ENCODE measurements around the gene PPP1R12B. TPM values are rescaled to one million over a fixed set of nuclear protein-coding genes. Genes with fewer than 3 reads are reported as not detected.
"Not testable (repeated sequence)": the region's sequence is repeated elsewhere in the genome, so short reads cannot be mapped to it uniquely, and the experiment has no call there.

PPP1R12B gene
- total RNA-seq, 1 donor from 2014 or later: 21.8 TPM

- Histone ChIP-seq H3K4me3 (no peak overlapping the region), H2AFZ (replicated peaks) (no peak overlapping the region), H3K27ac (no peak overlapping the region), H3K27me3 (no peaks in the 10 kb centered on the region), H3K9me3 (ENCODE audit: low read depth) (no peaks in the 10 kb centered on the region), H3K4me2 (no peak overlapping the region), H3F3A (ENCODE audit: low read depth) (no peaks in the 10 kb centered on the region), H3K9ac (no peak overlapping the region), H3K36me3 (no peaks in the 10 kb centered on the region), H3K79me2 (ENCODE audit: low read depth) (no peaks in the 10 kb centered on the region), H4K20me1 (ENCODE audit: low read depth) (no peaks in the 10 kb centered on the region), H3K4me1 (no peaks in the 10 kb centered on the region)
- Mint-ChIP-seq H3K36me3 (peaks cover 2% of the 10 kb centered on the region), H3K27ac (peak overlapping the region; percentile 90), H3K4me3 (no peak overlapping the region), H3K4me1 (peaks cover 28% of the 10 kb centered on the region), H3K9me3 (no peaks in the 10 kb centered on the region), H3K27me3 (ENCODE audit: insufficient read depth, low read depth) (peaks cover 14% of the 10 kb centered on the region)
- no peak for DNase-seq (ENCODE audit: low spot score)
- TF ChIP-seq EZH2 (IDR thresholded peaks at IDR 0.05) (no peak), EZH2phosphoT487 (IDR thresholded peaks at IDR 0.05) (no peak)
- TF ChIP-seq, protein P1, sequence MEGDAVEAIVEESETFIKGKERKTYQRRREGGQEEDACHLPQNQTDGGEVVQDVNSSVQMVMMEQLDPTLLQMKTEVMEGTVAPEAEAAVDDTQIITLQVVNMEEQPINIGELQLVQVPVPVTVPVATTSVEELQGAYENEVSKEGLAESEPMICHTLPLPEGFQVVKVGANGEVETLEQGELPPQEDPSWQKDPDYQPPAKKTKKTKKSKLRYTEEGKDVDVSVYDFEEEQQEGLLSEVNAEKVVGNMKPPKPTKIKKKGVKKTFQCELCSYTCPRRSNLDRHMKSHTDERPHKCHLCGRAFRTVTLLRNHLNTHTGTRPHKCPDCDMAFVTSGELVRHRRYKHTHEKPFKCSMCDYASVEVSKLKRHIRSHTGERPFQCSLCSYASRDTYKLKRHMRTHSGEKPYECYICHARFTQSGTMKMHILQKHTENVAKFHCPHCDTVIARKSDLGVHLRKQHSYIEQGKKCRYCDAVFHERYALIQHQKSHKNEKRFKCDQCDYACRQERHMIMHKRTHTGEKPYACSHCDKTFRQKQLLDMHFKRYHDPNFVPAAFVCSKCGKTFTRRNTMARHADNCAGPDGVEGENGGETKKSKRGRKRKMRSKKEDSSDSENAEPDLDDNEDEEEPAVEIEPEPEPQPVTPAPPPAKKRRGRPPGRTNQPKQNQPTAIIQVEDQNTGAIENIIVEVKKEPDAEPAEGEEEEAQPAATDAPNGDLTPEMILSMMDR (IDR thresholded peaks at IDR 0.05): no peak
Observed at GRCh38 chr1:202615501-202616354, 267.2 kb downstream of the PPP1R12B start.

- no peaks in the 10 kb centered on the region for H3F3A ChIP-seq (ENCODE audit: low read depth)
- Mint-ChIP-seq H3K27me3 (ENCODE audit: insufficient read depth, low read depth) (peaks cover 16% of the 10 kb centered on the region), H3K36me3 (peaks cover 2% of the 10 kb centered on the region), H3K4me1 (peaks cover 31% of the 10 kb centered on the region), H3K9me3 (no peaks in the 10 kb centered on the region), H3K27ac (peak overlapping the region; percentile 65), H3K4me3 (peak overlapping the region; percentile 7)
- TF ChIP-seq, protein P1 (IDR thresholded peaks at IDR 0.05): no peak
- TF ChIP-seq EZH2 (IDR thresholded peaks at IDR 0.05): no peak
- no peak for TF ChIP-seq EZH2phosphoT487 (IDR thresholded peaks at IDR 0.05)
- no peak overlapping the region for H3K9ac ChIP-seq
- no peaks in the 10 kb centered on the region for H3K4me1 ChIP-seq
- H3K9me3 ChIP-seq (ENCODE audit: low read depth): no peaks in the 10 kb centered on the region
- no peaks in the 10 kb centered on the region for H3K36me3 ChIP-seq
- H3K79me2 ChIP-seq (ENCODE audit: low read depth): no peaks in the 10 kb centered on the region
- no peak overlapping the region for H3K4me2 ChIP-seq
- no peaks in the 10 kb centered on the region for H3K27me3 ChIP-seq
- DNase-seq (ENCODE audit: low spot score): no peak
- H3K4me3 ChIP-seq: no peak overlapping the region
- no peak overlapping the region for H2AFZ ChIP-seq (replicated peaks)
- no peak overlapping the region for H3K27ac ChIP-seq
- no peaks in the 10 kb centered on the region for H4K20me1 ChIP-seq (ENCODE audit: low read depth)
Observed at GRCh38 chr1:202616355-202616915, 267.9 kb downstream of the PPP1R12B start.

GRCh38 chr1:202619012-202619411 lies 270.5 kb downstream of the PPP1R12B start:
- H3K4me2 ChIP-seq; H3K36me3 ChIP-seq; H3K9me3 ChIP-seq (ENCODE audit: low read depth); H3K27ac Mint-ChIP-seq; H3K9ac ChIP-seq; H2AFZ ChIP-seq (replicated peaks); DNase-seq (ENCODE audit: low spot score); H3K36me3 Mint-ChIP-seq; H3F3A ChIP-seq (ENCODE audit: low read depth); H3K9me3 Mint-ChIP-seq; H3K4me3 ChIP-seq; H3K79me2 ChIP-seq (ENCODE audit: low read depth); H4K20me1 ChIP-seq (ENCODE audit: low read depth); H3K27ac ChIP-seq; H3K27me3 ChIP-seq; H3K4me3 Mint-ChIP-seq: not testable (repeated sequence)
- peaks cover 12% of the 10 kb centered on the region for H3K4me1 ChIP-seq
- Mint-ChIP-seq H3K4me1 (peaks cover 39% of the 10 kb centered on the region), H3K27me3 (ENCODE audit: insufficient read depth, low read depth) (peaks cover 12% of the 10 kb centered on the region)

DNA sequence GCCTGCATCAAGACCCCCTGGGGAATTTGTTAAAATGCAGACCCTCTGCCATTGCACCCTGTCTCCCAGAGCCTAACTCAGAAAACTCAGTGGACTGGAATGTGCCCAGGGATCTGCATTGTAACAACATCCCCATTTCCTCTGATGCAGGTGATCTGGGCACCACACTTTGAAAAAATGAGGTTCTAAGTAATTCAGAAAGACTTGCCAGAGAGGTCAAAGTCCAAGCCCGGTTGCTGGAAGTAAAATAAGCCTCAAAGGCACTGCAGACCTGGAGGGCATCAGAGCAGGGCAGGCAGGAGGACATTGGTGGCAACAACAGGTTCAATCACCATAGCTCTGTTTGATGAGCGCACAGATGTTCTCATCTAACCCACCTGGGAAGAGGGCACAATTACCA lies 271.0 kb downstream of the PPP1R12B start:
- Histone ChIP-seq H3K27me3 (no peaks in the 10 kb centered on the region), H3K4me3 (no peak overlapping the region), H3K27ac (no peak overlapping the region), H3K36me3 (no peaks in the 10 kb centered on the region), H3F3A (ENCODE audit: low read depth) (peaks cover 7% of the 10 kb centered on the region), H2AFZ (replicated peaks) (no peak overlapping the region), H3K9me3 (ENCODE audit: low read depth) (no peaks in the 10 kb centered on the region), H3K9ac (no peak overlapping the region), H4K20me1 (ENCODE audit: low read depth) (no peaks in the 10 kb centered on the region), H3K79me2 (ENCODE audit: low read depth) (no peaks in the 10 kb centered on the region), H3K4me2 (no peak overlapping the region), H3K4me1 (peaks cover 12% of the 10 kb centered on the region)
- Mint-ChIP-seq H3K27ac (no peak overlapping the region), H3K4me3 (no peak overlapping the region), H3K9me3 (no peaks in the 10 kb centered on the region), H3K27me3 (ENCODE audit: insufficient read depth, low read depth) (peaks cover 11% of the 10 kb centered on the region), H3K4me1 (peaks cover 38% of the 10 kb centered on the region), H3K36me3 (no peaks in the 10 kb centered on the region)
- no peak for DNase-seq (ENCODE audit: low spot score)
- TF ChIP-seq EZH2 (IDR thresholded peaks at IDR 0.05) (no peak), EZH2phosphoT487 (IDR thresholded peaks at IDR 0.05) (no peak)
- TF ChIP-seq, protein P1 (IDR thresholded peaks at IDR 0.05): no peak

DNA sequence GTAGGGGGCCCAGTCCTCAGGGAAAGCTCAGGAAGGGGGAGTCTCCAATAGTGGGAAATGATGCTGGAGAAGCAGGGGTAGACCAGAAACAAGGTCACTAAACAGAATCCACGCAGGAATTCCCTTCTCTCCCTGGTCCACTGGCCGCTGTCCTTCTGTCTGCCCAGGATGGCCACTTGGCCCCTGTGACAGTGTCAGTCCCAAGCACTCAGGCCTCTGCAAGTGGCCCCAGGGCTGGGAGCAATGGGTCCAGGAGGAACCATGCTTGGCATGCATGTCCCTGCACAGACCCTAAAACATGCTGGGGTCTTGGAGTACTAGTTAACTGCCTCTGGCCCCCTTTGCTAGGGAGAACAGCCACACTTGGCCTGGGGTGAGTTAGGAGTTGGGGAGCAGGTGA lies 271.5 kb downstream of the PPP1R12B start:
- not testable (repeated sequence) for H4K20me1 ChIP-seq (ENCODE audit: low read depth); H3K79me2 ChIP-seq (ENCODE audit: low read depth); H2AFZ ChIP-seq (replicated peaks); H3K27ac Mint-ChIP-seq; H3K4me2 ChIP-seq; DNase-seq (ENCODE audit: low spot score); H3K27ac ChIP-seq; H3K27me3 Mint-ChIP-seq (ENCODE audit: insufficient read depth, low read depth); H3K4me3 ChIP-seq; H3K4me3 Mint-ChIP-seq; H3K9me3 Mint-ChIP-seq; H3K27me3 ChIP-seq; H3K36me3 ChIP-seq; H3K9me3 ChIP-seq (ENCODE audit: low read depth); H3K9ac ChIP-seq; H3K36me3 Mint-ChIP-seq
- H3K4me1 ChIP-seq: peaks cover 12% of the 10 kb centered on the region
- H3F3A ChIP-seq (ENCODE audit: low read depth): peaks cover 10% of the 10 kb centered on the region
- H3K4me1 Mint-ChIP-seq: peaks cover 37% of the 10 kb centered on the region

Data from neural progenitor cell (in vitro differentiated cells).